K562 (cell line): ENCODE data around the gene DEGS2. TPM values are rescaled to one million over a fixed set of nuclear protein-coding genes. Genes with fewer than 3 reads are reported as not detected.

Experiments
- BCL6 ChIP-seq: fragments of 250-450 bp; sonication (Bioruptor Pico); IDR thresholded peaks from 2 replicates; pipeline ENCODE4 v1.4.0; 2020
- CBX2 ChIP-seq: fragments of 200-600 bp; sonication (generic); IDR thresholded peaks from one replicate; pipeline ENCODE4 v1.6.1; 2012; ENCODE audit warnings: mild to moderate bottlenecking, low read length, inconsistent platforms; ENCODE audit not compliant: insufficient read depth, poor library complexity, severe bottlenecking
- CBX3 ChIP-seq, 2 experiments: IDR thresholded peaks; 1 replicate in 1 of 2; 2 replicates in 1 of 2; pipeline ENCODE4 v1.6.1; 2012; ENCODE audit warnings: inconsistent platforms in 2 of 2, low read length in 2 of 2, borderline replicate concordance in 1 of 2, control low read depth in 1 of 2
- CEBPB ChIP-seq: fragments of 450-650 bp; IDR thresholded peaks from 2 replicates; pipeline ENCODE4 v1.6.1; 2016; ENCODE audit warnings: missing genetic modification characterization, missing compliant biosample characterization
- CTBP1 ChIP-seq: fragments of 450-650 bp; IDR thresholded peaks from 2 replicates; pipeline ENCODE4 v1.6.1; 2016; ENCODE audit warnings: borderline replicate concordance
- HMG20A ChIP-seq: fragments of 450-650 bp; formaldehyde crosslinking; conservative IDR thresholded peaks from 2 replicates; pipeline ENCODE4 v1.4.0; 2020; ENCODE audit warnings: mild to moderate bottlenecking, mixed read lengths
- HNRNPLL ChIP-seq: fragments of 200-400 bp; formaldehyde crosslinking; IDR thresholded peaks from 2 replicates; pipeline ENCODE4 v1.6.1; 2017; ENCODE audit warnings: low read length, low read depth, mild to moderate bottlenecking; ENCODE audit not compliant: poor library complexity, severe bottlenecking
- MECOM ChIP-seq: fragments of 250-450 bp; sonication (Bioruptor Pico); IDR thresholded peaks from 2 replicates; pipeline ENCODE4 v1.8.0; 2022; ENCODE audit warnings: inconsistent platforms
- MYBL2 ChIP-seq, 2 experiments: fragments of 450-650 bp in 1 of 2; sonication (generic) in 1 of 2; formaldehyde crosslinking in 1 of 2; IDR thresholded peaks; 2 replicates each; pipeline versions ENCODE4 v1.6.1 to v1.8.1; 2017 to 2022; ENCODE audit warnings: borderline replicate concordance in 1 of 2, inconsistent platforms in 1 of 2, low read depth in 1 of 2, mild to moderate bottlenecking in 1 of 2, missing genetic modification reagents in 1 of 2, moderate library complexity in 1 of 2
- MYC ChIP-seq, 2 experiments: fragments of 250-450 bp in 1 of 2; sonication (Bioruptor Pico) in 1 of 2; IDR thresholded peaks; 2 replicates each; pipeline versions ENCODE4 v1.5.1 to v1.6.1; 2012 to 2021; ENCODE audit warnings: low read depth in 2 of 2, borderline replicate concordance in 1 of 2, improper control_type of control experiment in 1 of 2, low read length in 1 of 2, mild to moderate bottlenecking in 1 of 2, moderate library complexity in 1 of 2
- NFIC ChIP-seq: fragments of 450-650 bp; IDR thresholded peaks from 2 replicates; pipeline ENCODE4 v1.6.1; 2017; ENCODE audit warnings: mild to moderate bottlenecking, inconsistent platforms
- RBM17 ChIP-seq: fragments of 200-400 bp; formaldehyde crosslinking; IDR thresholded peaks from 2 replicates; pipeline ENCODE4 v1.6.1; 2017; ENCODE audit warnings: low read depth, mild to moderate bottlenecking, low read length, borderline replicate concordance
- RBM25 ChIP-seq: fragments of 200-400 bp; formaldehyde crosslinking; IDR thresholded peaks from 2 replicates; pipeline ENCODE4 v1.6.1; 2018; ENCODE audit warnings: low read length, low read depth, moderate library complexity; ENCODE audit not compliant: severe bottlenecking
- RFX1 ChIP-seq: fragments of 450-650 bp; IDR thresholded peaks from 2 replicates; pipeline ENCODE4 v1.6.1; 2016; ENCODE audit warnings: mild to moderate bottlenecking, moderate library complexity
- SAFB2 ChIP-seq: fragments of 200-400 bp; formaldehyde crosslinking; IDR thresholded peaks from 2 replicates; pipeline ENCODE4 v1.6.1; 2018; ENCODE audit warnings: borderline replicate concordance, low read length, low read depth, moderate library complexity; ENCODE audit not compliant: severe bottlenecking
- SMAD2 ChIP-seq: fragments of 150-350 bp; IDR thresholded peaks from 2 replicates; pipeline ENCODE4 v1.6.1; 2014; ENCODE audit warnings: low read depth, mild to moderate bottlenecking, low read length
- SPI1 ChIP-seq: IDR thresholded peaks from 2 replicates; pipeline ENCODE4 v1.6.1; 2011; ENCODE audit warnings: low read depth, low read length, control low read depth, borderline replicate concordance
- XRCC4 ChIP-seq: IDR thresholded peaks from one replicate; pipeline ENCODE4 v1.6.1; 2011; ENCODE audit not compliant: insufficient read depth, insufficient read length; ENCODE audit errors: extremely low read depth
- ZBTB8A ChIP-seq: fragments of 450-650 bp; IDR thresholded peaks from 2 replicates; pipeline ENCODE4 v1.6.1; 2018; ENCODE audit warnings: mild to moderate bottlenecking, moderate library complexity; ENCODE audit not compliant: partially characterized antibody
- ZFX ChIP-seq: sonication (generic); formaldehyde crosslinking; IDR thresholded peaks from 2 replicates; pipeline ENCODE4 v1.8.0; 2022; ENCODE audit warnings: mild to moderate bottlenecking, missing genetic modification reagents, moderate library complexity
- ZNF263 ChIP-seq: sonication (generic); formaldehyde crosslinking; IDR thresholded peaks from 2 replicates; pipeline ENCODE4 v1.8.0; 2022; ENCODE audit warnings: mild to moderate bottlenecking, missing genetic modification reagents, borderline replicate concordance
- ZNF347 ChIP-seq: fragments of 450-650 bp; formaldehyde crosslinking; IDR thresholded peaks from 2 replicates; pipeline ENCODE4 v1.4.0; 2020; ENCODE audit warnings: low read depth, mild to moderate bottlenecking, moderate library complexity
- ZNF384 ChIP-seq: IDR thresholded peaks from 2 replicates; pipeline ENCODE4 v1.6.1; 2012; ENCODE audit warnings: low read depth, low read length, improper control_type of control experiment
- polyA plus RNA-seq, 8 experiments: library from polyadenylated mRNA; depleted of rRNA in 4 of 8; stranded (reverse) in 5 of 8; unstranded in 3 of 8; fragments of >200 nt; fragmentation: Nextera tagmentation in 2 of 8; fragmentation: Illumina TruSeq in 1 of 8; extraction: Ambion mirVana in 2 of 8; extraction: Trizol in 1 of 8; gene quantifications; 2 replicates each; pipeline versions ENCODE4 v1.2.1 to v1.2.3, GENCODE V29; 2011 to 2014; ENCODE audit warnings: inconsistent platforms in 1 of 8, missing spikeins in 1 of 8
- total RNA-seq, 7 experiments: library from RNA; depleted of rRNA in 6 of 7; stranded (reverse); fragments of >200 nt in 6 of 7; fragmentation: Illumina TruSeq in 2 of 7; extraction: Trizol in 2 of 7; gene quantifications; 2 replicates each; pipeline versions ENCODE4 v1.2.1 to v1.2.3, GENCODE V29; 2011 to 2021; ENCODE audit warnings: low replicate concordance in 1 of 7
- TF ChIP-seq, protein P1 (sequence below): fragments of 450-650 bp; IDR thresholded peaks from 2 replicates; pipeline ENCODE4 v1.6.1; 2017; ENCODE audit warnings: mild to moderate bottlenecking, moderate library complexity
- TF ChIP-seq, protein P2 (sequence below): fragments of 450-650 bp; IDR thresholded peaks from 2 replicates; pipeline ENCODE4 v1.6.1; 2018; ENCODE audit warnings: mild to moderate bottlenecking, low read depth; ENCODE audit not compliant: partially characterized antibody

DEGS2 gene
- total and polyA plus RNA-seq, 9 of the 15 experiments (the other 6 are each of a cell fraction or from before 2014, with no cell fraction given): 0.22 to 2.9 (median 0.70) TPM

- no peak for TF ChIP-seq ZBTB8A
- no peak for TF ChIP-seq CEBPB (tag)
- no peak for TF ChIP-seq HNRNPLL
- TF ChIP-seq NFIC: peak; percentile 9; the same call in 1 of the 2 replicates
- TF ChIP-seq CBX3 (IDR thresholded peaks at IDR 0.05; ENCODE audit: borderline replicate concordance in 1 of 2, low read length in 2 of 2): peak in 1 of 2 experiments; percentile 99; a peak in 2 of 3 replicates
- TF ChIP-seq RBM17: no peak
- no peak for TF ChIP-seq XRCC4
- 0 out of 2 replicates have a peak, but pooled peaks have one; percentile 17 for TF ChIP-seq MYC (IDR thresholded peaks at IDR 0.05; ENCODE audit: low read depth, low read length)
- TF ChIP-seq MYC (CRISPR knock-in tag; IDR thresholded peaks at IDR 0.05; ENCODE audit: borderline replicate concordance, low read depth): no peak
- TF ChIP-seq SPI1: 0 out of 2 replicates have a peak, but pooled peaks have one; percentile 6
- no peak for TF ChIP-seq HMG20A (CRISPR knock-in tag)
- TF ChIP-seq RFX1: no peak
- no peak for TF ChIP-seq MYBL2 (IDR thresholded peaks at IDR 0.05; ENCODE audit: low read depth)
- no peak for TF ChIP-seq MYBL2 (CRISPR knock-in tag; IDR thresholded peaks at IDR 0.05; ENCODE audit: borderline replicate concordance)
- no peak for TF ChIP-seq BCL6 (CRISPR knock-in tag)
- TF ChIP-seq, protein P1, sequence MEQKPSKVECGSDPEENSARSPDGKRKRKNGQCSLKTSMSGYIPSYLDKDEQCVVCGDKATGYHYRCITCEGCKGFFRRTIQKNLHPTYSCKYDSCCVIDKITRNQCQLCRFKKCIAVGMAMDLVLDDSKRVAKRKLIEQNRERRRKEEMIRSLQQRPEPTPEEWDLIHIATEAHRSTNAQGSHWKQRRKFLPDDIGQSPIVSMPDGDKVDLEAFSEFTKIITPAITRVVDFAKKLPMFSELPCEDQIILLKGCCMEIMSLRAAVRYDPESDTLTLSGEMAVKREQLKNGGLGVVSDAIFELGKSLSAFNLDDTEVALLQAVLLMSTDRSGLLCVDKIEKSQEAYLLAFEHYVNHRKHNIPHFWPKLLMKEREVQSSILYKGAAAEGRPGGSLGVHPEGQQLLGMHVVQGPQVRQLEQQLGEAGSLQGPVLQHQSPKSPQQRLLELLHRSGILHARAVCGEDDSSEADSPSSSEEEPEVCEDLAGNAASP: no peak
- TF ChIP-seq CBX2: no peak
- no peak for TF ChIP-seq RBM25
- TF ChIP-seq SAFB2: no peak
- TF ChIP-seq SMAD2: no peak
- no peak for TF ChIP-seq ZNF347
- TF ChIP-seq CTBP1: peak; percentile 24; the same call in 1 of the 2 replicates
- TF ChIP-seq ZFX (CRISPR knock-in tag): no peak
- TF ChIP-seq, protein P2, sequence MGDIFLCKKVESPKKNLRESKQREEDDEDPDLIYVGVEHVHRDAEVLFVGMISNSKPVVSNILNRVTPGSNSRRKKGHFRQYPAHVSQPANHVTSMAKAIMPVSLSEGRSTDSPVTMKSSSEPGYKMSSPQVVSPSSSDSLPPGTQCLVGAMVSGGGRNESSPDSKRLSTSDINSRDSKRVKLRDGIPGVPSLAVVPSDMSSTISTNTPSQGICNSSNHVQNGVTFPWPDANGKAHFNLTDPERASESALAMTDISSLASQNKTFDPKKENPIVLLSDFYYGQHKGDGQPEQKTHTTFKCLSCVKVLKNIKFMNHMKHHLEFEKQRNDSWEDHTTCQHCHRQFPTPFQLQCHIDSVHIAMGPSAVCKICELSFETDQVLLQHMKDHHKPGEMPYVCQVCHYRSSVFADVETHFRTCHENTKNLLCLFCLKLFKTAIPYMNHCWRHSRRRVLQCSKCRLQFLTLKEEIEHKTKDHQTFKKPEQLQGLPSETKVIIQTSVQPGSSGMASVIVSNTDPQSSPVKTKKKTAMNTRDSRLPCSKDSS: peak; percentile 83
- TF ChIP-seq MECOM (CRISPR knock-in tag): no peak
- TF ChIP-seq ZNF263 (CRISPR knock-in tag): no peak
- TF ChIP-seq ZNF384: no peak
Measured at GRCh38 chr14:100155049-100155621, 4.3 kb downstream of the DEGS2 start (continued).
